Cortex of kidney (tissue), 1 donor: ENCODE data around the gene TMEM47.

Experiments used
- DNase-seq: peaks from one replicate; lab custom pipeline; 2025; lab: John Stamatoyannopoulos, UW

The TMEM47 gene

GRCh38 chrX:34585561-34585960, 71.5 kb downstream of the TMEM47 start:
- no peak for DNase-seq

GRCh38 chrX:34584781-34585180, 72.3 kb downstream of the TMEM47 start:
- DNase-seq: no peak

GRCh38 chrX:34580069-34580468, 77.0 kb downstream of the TMEM47 start:
- no peak for DNase-seq

GRCh38 chrX:34578237-34578636, 78.8 kb downstream of the TMEM47 start:
- DNase-seq: no peak
